HG03135 (cell line): ENCODE results near the gene PPP2R3B.
"Not testable (repeated sequence)": the region's sequence is repeated elsewhere in the genome, so short reads cannot be mapped to it uniquely, and the experiment has no call there.

Experiments
- ATAC-seq: cut with Tn5 transposase; IDR thresholded peaks from one replicate; pipeline ENCODE4 v1.9.1; 2021; ENCODE audit warnings: mild to moderate bottlenecking, moderate library complexity; ENCODE audit not compliant: unreplicated experiment

The PPP2R3B gene

GRCh38 chrX:320126-320783, 66.5 kb downstream of the PPP2R3B start:
- no peak for ATAC-seq

DNA sequence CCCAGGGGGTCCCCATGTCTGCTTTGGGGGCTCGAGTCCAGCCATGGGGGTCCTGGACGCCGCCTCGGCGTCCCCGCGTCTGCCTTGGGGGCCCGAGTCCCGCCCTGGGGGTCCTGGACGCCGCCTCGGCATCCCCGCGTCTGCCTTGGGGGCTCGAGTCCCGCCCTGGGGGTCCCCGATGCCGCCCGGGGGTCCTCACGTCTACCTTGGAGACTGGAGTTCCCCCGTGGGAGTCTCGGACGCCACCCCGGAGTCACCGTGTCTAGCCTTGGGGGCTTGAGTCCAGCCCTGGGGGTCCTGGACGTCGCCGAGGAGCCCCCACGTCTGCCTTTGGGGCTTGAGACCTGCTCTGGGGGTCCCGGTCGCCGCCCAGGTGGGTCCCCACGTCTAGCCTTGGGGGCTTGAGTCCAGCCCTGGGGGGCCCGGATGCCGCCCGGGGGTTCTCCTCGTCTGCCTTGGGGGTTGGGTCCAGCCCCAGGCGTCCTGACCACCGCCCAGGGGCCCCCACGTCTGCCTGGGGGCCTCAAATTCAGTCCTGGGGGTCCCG, 67.1 kb downstream of the PPP2R3B start:
- no peak for ATAC-seq

- peak; percentile 85 for ATAC-seq
Observed at GRCh38 chrX:318739-319578, 67.7 kb downstream of the PPP2R3B start, which contains the start of gene GTPBP6. GTPBP6 (minus strand) TSS chrX:318796; CDS start chrX:318787, 9 bp downstream.

- peak; percentile 60 for ATAC-seq
Observed at GRCh38 chrX:318068-318738, 68.5 kb downstream of the PPP2R3B start.

DNA sequence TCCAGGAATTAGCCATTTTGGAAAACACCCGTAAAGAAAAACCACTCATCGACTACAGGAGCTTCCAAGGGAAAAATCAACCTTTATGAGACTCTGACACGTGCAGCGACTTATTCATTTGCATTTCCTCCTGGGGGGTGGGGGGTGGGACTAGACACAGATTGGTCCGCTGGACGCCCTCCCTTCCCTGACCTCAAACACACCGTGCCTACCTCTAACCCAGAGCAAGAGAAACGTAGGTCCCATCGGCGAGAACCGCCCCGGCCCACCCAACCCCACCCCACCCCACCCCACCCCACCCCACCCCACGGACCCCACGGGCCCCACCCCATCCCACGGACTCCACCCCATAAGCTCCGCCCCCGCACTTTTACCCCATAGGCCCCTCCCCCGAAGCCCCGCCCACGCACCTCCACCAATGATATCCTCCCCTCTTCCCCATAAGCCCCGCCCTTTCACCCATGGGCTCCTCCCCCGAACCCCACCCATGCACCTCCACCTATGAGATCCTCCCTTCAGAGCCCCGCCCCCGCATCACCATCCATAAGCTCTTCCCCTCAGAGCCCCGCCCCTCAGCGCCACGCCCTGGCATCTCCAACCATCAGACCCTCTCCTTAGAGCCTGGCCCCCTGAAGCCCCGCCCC, 69.2 kb downstream of the PPP2R3B start:
- no peak for ATAC-seq

DNA sequence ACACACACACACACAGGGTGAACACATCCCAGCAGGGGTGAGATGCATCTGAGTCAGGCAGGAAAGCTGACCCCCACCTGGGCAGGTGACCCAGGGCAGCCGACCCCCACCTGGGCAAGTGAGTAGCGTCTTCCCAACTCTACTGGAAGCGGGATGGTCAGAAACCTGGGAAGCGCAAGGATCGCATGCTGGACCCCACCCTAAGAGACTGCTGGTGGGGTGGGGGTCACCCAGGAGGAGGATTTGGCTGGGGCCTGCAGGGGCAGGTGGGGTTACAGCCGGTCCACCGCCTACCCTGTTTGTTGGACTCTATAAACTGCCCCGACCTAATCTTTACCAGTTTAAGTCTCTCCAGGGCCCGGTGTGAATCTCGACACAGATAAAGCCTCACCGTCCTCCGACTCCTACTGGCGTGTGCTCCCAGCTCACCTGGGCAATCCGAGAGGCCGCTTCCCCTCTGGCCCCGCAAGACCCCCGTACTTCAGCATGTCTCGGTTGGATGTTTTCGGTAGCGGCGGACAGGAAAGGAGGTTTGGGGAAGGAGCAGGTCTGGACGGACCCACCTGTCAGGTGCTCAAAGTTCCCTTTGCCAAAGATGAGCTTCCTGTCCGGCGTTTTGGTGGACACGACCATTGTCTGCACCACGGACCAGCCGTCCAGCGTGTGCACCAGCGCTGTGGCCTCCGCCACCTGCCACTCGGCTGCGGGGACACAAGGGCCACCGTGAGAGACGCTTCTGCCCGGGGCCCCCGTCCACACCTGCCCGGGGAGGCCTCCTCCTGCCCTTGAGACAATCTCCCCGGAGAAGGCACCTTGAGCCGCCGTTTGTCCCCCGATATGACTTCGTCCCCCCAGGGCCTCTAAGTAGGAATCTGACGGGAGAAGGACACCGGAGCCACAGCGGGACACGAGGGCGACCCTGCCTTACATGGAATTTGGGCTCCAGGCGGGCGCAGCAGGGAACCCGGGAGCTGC, 70.1 kb downstream of the PPP2R3B start:
- ATAC-seq, result no peak

DNA sequence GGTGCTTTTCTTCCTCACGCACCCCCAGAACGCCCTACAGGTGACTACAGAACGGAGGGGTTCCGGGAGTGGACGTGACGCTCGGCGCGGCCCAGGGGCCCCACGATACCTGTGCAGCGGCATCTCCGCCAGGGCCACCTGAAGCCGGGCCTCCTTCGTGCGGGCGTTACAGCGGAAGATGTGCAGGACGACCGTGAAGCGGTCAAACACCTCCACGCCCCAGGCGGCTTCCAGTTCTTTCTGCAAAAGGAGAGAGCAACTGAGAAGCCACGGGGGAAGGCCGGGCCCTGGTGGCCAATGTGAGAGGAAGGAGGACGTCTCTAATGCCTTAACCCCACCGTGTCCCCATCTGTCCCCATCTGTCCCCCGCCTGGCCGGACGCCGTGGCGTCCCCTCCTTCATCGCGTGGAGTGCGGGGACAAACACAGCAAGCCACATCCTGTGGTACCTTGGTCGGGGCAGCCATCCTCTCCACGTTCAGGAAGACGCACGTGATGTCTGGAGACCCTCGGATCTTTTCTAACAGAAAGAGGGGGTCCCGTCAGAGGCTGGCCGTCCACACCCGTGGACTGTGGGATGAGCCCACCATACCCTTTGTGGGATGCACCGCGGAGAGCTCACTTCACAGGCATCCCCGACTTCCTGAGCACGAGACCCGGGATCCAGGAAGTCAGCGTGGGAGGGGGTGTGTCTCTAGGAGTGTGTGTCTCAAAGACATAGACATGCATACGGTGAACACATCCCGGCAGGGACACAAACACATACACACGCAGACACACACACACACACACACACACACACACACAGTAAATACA, 71.7 kb downstream of the PPP2R3B start:
- ATAC-seq, result no peak

- ATAC-seq, result no peak
Observed at GRCh38 chrX:314049-314448, 72.7 kb downstream of the PPP2R3B start.

DNA sequence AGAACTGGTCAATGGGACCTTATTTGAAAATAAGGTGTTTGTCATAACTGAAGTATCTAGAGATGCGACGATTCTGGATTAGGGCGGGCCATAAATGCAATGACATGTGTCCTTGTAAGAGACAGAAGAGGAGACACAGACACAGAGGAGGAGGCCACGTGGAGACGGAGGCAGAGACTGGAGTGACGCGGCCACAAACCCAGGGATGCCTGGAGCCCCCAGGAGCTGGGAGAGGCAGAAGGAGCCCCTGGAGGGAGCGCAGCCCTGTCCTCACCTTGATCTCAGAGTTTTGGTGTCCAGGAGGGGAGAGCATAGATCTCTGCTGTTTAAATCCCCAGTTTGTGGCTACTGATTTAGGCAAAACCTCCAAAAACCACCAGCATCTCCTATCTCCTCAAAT, 73.2 kb downstream of the PPP2R3B start:
- no peak for ATAC-seq

- ATAC-seq, result no peak
Observed at GRCh38 chrX:312621-313331, 73.9 kb downstream of the PPP2R3B start.

DNA sequence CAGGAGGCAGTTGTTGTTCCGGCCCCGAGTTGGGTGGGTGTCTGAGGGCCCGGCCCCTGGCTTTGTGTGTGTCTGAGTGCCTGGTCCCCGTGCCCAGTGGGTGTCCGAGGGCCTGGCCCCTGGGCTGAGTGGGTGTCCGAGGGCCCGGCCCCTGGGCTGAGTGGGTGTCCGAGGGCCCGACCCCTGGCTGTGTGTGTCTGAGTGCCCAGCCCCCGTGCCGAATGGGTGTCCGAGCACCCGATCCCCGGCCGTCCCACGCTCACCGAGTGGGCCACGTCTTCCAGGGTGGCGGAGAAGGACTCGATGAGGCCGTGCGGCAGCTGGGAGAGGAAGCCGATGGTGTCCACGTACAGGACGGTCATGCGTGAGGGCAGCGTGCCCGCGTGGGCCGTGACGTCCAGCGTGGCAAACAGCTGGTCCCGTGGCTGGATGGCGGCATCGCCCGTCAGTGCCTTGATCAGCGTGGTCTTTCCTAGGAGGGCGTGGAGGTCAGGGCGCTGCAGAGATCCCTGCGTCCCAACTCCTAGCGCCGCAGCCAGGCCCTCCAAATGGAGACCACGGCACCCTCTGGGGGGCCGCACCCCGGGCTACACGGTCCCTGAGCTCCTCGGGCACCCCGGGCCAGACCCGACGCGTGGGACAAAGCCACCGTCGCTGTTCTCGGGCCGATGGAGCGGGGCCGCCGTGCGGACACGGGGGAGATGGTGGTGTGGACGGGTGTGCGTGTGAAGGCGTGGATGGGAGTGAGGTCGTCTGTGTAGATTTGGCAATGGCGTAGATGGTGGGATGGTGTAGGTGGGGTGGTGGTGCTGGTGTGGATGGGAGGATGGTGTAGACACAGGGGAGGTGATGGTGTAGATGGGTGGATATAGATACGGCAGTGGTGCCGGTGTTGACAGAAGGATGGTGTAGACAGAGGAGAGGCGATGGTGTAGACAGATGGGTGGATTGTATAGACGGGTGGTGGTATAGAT, 75.3 kb downstream of the PPP2R3B start:
- ATAC-seq, result no peak

DNA sequence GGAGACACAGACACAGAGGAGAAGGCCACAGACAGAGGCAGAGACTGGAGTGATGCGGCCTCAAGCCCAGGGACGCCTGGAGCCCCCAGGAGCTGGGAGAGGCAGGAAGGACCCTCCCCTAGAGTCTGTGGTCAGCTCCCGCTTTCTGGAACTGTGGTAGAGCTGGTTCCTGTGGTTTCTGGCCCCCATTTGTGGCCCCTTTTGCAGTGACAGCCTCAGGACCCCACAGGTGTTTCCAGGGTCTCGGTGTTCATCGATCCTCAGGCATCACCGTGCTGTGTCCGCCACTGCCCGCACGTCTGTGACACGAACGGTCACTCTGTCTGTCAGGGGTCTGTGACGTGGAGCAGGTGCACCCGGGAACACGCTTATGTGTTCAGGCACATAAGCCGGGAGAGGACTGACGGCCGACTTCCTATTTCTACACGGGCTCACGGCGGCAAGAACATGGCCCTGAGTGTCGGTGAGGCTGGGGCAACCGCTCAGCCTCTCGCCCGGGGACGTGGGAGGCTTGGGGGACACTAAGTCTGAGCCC, 76.0 kb downstream of the PPP2R3B start:
- ATAC-seq, result no peak

DNA sequence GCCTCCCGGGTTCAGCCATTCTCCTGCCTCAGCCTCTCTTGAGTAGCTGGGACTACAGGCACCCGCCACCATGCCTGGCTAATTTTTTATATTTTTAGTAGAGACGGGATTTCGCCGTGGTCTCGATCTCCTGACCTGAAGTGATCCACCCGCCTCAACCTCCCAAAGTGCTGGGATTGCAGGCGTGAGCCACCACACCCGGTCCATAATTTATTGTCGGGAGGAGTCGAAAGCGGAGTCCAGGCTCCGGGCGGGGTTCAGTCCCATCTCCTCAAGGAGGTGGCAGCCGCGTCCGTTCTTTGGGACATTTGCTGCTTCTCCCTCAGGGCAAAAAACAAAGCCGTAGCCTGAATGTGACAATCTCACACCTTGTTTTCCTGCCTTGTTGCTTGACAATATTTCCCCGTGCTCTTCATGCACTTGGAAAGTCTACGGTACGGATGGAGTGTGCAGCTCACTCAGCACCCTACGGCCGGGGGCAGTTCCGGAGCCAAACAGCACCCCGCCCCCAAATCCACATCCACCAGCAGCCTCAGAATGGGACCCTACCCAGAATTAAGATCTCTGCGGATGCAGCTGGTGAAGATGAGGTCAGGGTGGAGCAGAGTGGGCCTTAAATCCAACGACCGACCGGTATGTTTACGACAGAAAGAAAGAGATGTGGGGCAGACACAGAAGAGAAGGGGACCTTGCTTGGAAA, 77.7 kb downstream of the PPP2R3B start:
- no peak for ATAC-seq

DNA sequence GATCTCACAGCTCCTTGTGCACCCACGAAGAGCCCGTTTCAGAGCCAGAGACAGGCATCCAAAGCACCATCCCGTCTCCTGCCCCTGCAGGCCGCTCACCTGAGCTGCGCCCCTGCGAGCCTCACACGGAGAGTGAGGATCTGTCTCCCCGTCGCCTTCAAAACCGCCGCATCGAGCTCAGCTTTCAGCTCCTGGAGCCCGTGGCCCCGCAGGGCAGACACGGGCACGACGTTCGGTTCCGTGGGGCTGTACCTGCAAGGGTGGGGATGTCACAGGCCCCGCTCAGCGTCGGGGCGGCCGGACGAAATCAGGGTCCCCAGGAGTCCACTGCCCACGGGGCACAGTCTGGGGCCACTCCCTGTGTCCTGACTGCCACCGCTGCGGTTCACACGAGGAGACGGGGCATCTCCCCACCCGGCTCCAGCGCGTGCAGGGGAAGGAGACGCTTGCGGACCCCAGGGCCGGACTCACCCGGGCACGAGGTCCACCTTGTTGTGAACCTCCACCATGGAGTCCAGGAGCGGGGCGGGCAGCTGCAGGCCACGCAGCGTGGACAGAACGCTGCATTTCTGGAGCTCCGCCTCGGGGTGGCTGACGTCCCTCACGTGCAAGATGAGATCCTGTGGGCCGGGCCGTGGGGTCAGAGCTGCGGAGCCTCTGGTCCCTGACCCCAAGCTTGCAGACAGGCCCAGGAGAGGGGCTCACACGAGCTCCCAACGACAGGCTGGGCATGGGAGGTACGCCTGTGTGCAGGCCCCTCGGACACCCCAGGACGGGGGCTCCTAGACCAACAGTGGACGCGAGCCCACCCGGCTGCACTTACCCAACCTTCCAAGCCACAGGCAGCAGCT, 79.2 kb downstream of the PPP2R3B start:
- no peak for ATAC-seq

DNA sequence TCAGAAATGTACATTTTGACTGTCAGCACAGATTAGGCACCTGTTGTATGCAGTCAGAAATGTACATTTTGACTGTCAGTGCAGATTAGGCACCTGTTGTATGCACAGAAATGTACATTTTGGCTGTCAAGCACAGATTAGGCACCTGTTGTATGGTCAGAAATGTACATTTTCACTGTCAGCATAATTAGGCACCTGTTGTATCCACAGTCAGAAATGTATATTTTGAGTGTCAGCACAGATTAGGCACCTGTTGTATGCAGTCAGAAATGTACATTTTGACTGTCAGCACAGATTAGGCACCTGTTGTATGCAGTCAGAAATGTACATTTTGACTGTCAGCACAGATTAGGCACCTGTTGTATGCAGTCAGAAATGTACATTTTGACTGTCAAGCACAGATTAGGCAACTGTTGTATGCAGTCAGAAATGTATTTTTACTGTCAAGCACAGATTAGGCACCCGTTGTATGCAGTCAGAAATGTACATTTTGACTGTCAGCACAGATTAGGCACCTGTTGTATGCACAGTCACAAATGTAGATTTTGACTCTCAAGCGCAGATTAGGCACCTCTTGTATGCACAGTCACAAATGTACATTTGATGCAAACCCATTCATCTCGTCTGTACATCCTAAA, 80.0 kb downstream of the PPP2R3B start:
- ATAC-seq, result not testable (repeated sequence)
